Stimulated activated CD4-positive, alpha-beta T cell treated with anti-CD3 and anti-CD28 coated beads, Interleukin-12 subunit alpha, Interleukin-12 subunit beta, amount 100 ng/mL, for 48 hours (primary cell): ENCODE data around the gene RCOR2.

ENCODE experiments used
- DNase-seq, 3 donors: peaks; one replicate each; pipeline ENCODE4 v3.0.0-alpha.2; 2020; ENCODE audit warnings: low read depth in 2 of 3, low spot score in 1 of 3

RCOR2 gene

GRCh38 chr11:63923319-63923718, 6.4 kb upstream of the RCOR2 start:
- DNase-seq = no peak

DNA sequence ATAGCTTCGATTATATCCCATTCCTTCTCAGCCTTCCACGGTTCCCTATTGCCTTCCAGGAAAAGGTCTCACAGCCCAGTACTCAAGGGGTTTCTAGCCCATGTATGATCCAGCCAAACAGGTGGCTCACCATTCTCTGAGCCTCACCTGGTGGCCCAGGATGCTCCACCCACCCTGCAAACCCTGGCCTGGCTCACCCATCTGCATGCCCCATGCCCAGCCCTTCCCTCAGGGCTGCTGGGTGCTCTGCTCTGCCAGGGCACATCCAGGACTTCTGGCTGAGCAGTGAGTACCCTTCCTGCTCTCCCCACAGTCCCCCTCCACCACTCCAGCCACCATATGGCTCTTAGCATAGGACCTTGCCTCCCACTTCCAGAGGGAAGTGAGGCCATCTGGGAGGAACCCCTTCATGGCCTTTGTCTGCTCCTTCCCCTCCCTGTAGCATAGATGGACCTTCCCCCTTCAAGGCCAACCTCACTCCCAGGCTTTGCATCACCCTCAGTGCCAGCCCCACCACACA, 5.8 kb upstream of the RCOR2 start:
- DNase-seq = no peak

GRCh38 chr11:63920939-63921417, 4.0 kb upstream of the RCOR2 start:
- no peak for DNase-seq

GRCh38 chr11:63920126-63920938, 3.4 kb upstream of the RCOR2 start:
- no peak for DNase-seq

- no peak for DNase-seq
Observed at GRCh38 chr11:63919267-63920125, 2.5 kb upstream of the RCOR2 start.

- DNase-seq = no peak
Observed at GRCh38 chr11:63918507-63919191, 1.7 kb upstream of the RCOR2 start.

- DNase-seq = peak in 1 of 3 donors; percentile 24
Observed at GRCh38 chr11:63917692-63918506, 935 bp upstream of the RCOR2 start.

GRCh38 chr11:63915961-63916836, 765 bp downstream of the RCOR2 start:
- DNase-seq = peak in 1 of 3 donors; percentile 30

DNA sequence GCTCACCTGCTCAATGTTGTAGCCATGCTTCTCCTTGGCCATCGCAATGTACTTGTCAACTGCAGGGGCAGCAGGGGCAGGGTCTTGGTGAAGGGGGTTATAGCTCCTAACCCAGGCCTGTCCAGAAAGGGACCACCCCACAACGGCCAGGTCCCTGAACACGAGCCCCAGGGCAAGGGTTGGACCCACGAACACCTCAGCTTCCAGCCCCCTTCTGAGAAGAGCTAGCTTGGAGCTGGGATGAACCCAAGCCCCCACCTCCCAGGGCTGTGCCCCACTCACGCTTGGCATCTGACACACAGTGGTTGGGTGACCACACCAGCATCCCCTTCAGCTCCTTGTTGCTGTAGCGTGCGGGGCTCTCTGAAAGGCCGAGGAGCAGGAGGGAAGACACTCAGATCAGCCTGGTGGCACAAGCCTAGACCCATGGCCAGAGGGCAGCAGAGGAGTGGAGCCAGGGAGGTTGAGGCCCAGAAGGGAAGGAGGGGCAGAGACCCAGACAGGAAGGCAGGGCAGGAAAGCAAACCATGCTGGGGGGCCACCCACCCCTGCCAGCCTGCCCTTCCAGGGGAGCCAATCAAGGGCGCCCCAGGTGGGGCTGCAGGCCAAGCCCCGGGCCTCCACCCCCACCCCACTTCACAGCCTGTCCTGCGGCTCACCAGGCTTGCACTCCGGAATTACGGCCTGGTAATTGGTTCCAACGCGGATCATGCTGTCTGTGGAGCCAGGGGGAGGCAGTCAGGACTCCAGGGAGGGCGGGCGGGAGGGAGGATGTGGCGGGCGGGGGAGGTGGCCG, 1.9 kb downstream of the RCOR2 start:
- no peak for DNase-seq

GRCh38 chr11:63913866-63914830, 2.8 kb downstream of the RCOR2 start:
- no peak for DNase-seq

GRCh38 chr11:63912678-63913077, 4.3 kb downstream of the RCOR2 start:
- DNase-seq = no peak

DNA sequence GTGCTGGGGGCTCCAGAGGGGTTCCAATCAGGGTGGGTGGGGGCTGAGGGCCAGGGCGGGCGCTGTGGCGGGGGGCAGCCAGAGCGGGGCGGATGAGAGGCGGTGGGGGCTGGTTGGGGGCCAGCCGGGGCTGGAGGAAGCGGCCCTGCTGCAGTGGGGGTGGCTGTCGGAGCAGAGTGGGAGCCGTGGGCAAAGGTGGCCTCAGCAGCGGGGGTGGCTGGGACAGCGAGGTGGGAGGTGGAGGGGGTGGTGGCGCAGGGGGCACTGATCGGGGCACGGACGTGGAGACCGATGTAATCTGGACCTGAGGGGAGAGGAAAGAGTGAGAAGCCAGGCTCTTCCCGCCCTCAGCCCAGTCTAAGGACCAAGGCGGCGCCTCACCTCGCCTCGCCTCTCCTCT, 5.1 kb downstream of the RCOR2 start:
- DNase-seq = no peak

DNA sequence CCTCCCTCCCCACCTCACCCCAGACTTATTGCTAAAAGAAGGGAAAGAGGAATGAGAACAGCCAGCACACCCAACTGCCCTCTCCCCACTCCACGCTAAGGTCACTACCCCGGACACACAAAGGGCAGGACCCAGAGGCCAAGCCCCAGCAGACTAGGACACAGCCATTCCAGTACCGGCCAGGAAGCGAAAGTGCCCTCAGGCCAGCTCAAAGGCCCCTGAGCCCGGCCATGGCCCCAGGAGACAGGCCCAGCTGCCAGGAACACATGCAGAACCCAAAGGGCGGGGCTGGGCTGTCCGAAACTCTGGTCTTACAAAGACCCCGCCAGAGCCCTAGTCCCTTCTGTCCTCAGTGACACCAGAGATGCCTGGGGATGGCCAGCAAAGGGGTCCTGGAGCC, 5.5 kb downstream of the RCOR2 start:
- DNase-seq = no peak

- no peak for DNase-seq
Observed at GRCh38 chr11:63910675-63911074, 6.3 kb downstream of the RCOR2 start.

GRCh38 chr11:63909591-63910506, 7.1 kb downstream of the RCOR2 start:
- no peak for DNase-seq

- DNase-seq = no peak
Observed at GRCh38 chr11:63908631-63909401, 8.1 kb downstream of the RCOR2 start.
